ENCODE results near the gene EDNRB.

- no peak for TF ChIP-seq POLR2A (IDR thresholded peaks at IDR 0.05)
- TF ChIP-seq, protein P1, sequence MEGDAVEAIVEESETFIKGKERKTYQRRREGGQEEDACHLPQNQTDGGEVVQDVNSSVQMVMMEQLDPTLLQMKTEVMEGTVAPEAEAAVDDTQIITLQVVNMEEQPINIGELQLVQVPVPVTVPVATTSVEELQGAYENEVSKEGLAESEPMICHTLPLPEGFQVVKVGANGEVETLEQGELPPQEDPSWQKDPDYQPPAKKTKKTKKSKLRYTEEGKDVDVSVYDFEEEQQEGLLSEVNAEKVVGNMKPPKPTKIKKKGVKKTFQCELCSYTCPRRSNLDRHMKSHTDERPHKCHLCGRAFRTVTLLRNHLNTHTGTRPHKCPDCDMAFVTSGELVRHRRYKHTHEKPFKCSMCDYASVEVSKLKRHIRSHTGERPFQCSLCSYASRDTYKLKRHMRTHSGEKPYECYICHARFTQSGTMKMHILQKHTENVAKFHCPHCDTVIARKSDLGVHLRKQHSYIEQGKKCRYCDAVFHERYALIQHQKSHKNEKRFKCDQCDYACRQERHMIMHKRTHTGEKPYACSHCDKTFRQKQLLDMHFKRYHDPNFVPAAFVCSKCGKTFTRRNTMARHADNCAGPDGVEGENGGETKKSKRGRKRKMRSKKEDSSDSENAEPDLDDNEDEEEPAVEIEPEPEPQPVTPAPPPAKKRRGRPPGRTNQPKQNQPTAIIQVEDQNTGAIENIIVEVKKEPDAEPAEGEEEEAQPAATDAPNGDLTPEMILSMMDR (IDR thresholded peaks at IDR 0.05): no peak
These were observed 26.1 kb downstream of the EDNRB start for GRCh38 chr13:77892491-77892890.
